ENCODE data around the gene GNB1L.
A peak's percentile ranks its signal among the peaks of the same experiment; 100 is the strongest.

The GNB1L gene

GRCh38 chr22:19866665-19867009 is 12.0 kb upstream of the GNB1L start:
- no peak overlapping the region for H3K4me3 ChIP-seq (replicated peaks in 1 of 2; ENCODE audit: low read depth in 2 of 2, low read length in 2 of 2)
- DNase-seq (ENCODE audit: low read depth in 2 of 2), result no peak
- TF ChIP-seq, protein P1, sequence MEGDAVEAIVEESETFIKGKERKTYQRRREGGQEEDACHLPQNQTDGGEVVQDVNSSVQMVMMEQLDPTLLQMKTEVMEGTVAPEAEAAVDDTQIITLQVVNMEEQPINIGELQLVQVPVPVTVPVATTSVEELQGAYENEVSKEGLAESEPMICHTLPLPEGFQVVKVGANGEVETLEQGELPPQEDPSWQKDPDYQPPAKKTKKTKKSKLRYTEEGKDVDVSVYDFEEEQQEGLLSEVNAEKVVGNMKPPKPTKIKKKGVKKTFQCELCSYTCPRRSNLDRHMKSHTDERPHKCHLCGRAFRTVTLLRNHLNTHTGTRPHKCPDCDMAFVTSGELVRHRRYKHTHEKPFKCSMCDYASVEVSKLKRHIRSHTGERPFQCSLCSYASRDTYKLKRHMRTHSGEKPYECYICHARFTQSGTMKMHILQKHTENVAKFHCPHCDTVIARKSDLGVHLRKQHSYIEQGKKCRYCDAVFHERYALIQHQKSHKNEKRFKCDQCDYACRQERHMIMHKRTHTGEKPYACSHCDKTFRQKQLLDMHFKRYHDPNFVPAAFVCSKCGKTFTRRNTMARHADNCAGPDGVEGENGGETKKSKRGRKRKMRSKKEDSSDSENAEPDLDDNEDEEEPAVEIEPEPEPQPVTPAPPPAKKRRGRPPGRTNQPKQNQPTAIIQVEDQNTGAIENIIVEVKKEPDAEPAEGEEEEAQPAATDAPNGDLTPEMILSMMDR (IDR thresholded peaks at IDR 0.05; ENCODE audit: low read depth, low read length), result no peak

GRCh38 chr22:19865141-19865829 is 10.6 kb upstream of the GNB1L start:
- no peak overlapping the region for H3K4me3 ChIP-seq (replicated peaks in 1 of 2; ENCODE audit: low read depth in 2 of 2, low read length in 2 of 2)
- TF ChIP-seq, protein P1 (IDR thresholded peaks at IDR 0.05; ENCODE audit: low read depth, low read length), result no peak
- DNase-seq (ENCODE audit: low read depth in 2 of 2), result peak in 1 of 2 donors; percentile 66

DNA sequence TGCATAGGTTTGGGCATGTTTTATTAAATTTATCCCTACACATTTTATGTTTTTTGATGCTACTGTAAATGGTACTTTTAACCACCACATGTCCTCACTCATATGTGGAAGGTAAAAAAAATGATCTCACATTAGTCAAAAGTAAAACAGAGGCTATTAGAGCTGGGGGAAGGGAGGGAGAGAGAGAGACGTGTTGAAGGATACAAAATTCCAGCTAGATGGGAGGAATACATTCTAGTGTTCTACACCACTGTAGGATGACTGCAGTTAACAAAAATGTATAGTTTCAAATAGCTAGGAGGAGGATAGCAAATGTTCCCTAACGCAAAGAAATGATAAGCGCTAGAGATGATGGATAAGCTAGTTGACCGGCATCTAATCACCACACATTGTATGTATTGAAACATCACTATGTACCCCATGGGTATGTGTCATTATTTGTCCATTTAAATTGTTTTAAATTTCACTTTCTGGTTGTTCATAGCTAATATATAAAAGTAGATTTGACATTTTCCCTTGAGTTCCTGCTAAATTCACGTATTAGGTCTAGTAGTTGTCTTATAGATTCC is 9.9 kb upstream of the GNB1L start:
- TF ChIP-seq, protein P1 (IDR thresholded peaks at IDR 0.05; ENCODE audit: low read depth, low read length), result no peak
- peak in 1 of 2 donors; percentile 52 for DNase-seq (ENCODE audit: low read depth in 2 of 2)
- no peak overlapping the region for H3K4me3 ChIP-seq (replicated peaks in 1 of 2; ENCODE audit: low read depth in 2 of 2, low read length in 2 of 2)

DNA sequence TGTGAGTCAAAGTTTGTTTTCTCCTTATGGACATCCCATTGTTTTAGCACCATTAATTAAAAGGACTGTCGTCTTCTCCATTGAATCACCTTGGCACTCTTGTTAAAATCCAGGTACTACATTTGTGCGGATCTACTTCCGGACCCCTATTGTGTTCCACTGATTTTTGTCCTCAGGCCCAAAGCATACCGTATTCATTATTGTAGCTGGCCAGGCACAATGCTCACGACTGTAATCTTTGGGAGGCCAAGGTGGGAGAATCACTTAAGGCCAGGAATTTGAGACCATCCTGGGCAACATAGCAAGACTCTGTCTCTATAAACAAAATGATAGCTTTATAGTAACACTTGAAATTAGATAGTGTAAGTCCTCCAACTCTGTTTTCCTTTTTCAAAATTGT is 8.9 kb upstream of the GNB1L start:
- TF ChIP-seq, protein P1 (IDR thresholded peaks at IDR 0.05; ENCODE audit: low read depth, low read length), result no peak
- no peak overlapping the region for H3K4me3 ChIP-seq (replicated peaks in 1 of 2; ENCODE audit: low read depth in 2 of 2, low read length in 2 of 2)
- DNase-seq (ENCODE audit: low read depth in 2 of 2), result no peak

DNA sequence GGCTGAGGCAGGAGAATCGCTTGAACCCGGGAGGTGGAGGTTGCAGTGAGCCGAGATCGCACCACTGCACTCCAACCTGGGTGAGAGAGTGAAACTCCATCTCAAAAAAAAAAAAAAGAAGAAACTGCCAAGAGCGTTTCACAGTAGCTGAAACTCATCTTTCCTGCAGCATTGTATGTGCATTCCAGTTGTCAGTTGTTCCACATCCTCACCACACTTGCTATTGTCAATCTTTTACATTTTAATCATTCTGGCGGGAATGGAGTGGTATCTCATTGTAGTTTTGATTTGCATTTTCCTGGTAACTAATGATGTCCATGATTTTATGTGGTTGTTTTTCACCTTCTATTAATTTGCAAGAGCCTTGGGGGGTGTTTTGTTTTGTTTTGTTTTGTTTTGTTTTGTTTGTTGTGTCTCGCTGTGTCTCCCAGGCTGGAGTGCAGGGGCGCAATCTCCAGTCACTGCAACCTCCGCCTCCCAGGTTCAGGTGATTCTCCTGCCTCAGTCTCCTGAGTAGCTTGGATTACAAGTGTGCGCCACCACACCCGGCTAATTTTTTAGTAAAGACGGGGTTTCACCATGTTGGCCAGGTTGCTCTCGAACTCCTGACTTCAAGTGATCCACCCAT is 8.1 kb upstream of the GNB1L start:
- TF ChIP-seq, protein P1 (IDR thresholded peaks at IDR 0.05; ENCODE audit: low read depth, low read length), result no peak
- H3K4me3 ChIP-seq (replicated peaks in 1 of 2; ENCODE audit: low read depth in 2 of 2, low read length in 2 of 2), result no peak overlapping the region
- DNase-seq (ENCODE audit: low read depth in 2 of 2), result no peak

- DNase-seq (ENCODE audit: low read depth in 2 of 2), result no peak
- TF ChIP-seq, protein P1 (IDR thresholded peaks at IDR 0.05; ENCODE audit: low read depth, low read length), result no peak
- no peak overlapping the region for H3K4me3 ChIP-seq (replicated peaks in 1 of 2; ENCODE audit: low read depth in 2 of 2, low read length in 2 of 2)
Measured at GRCh38 chr22:19859861-19860510, 5.3 kb upstream of the GNB1L start.

Data from cardiac fibroblast (primary cell).